Neutrophil (primary cell): Measurements from ENCODE around the gene LYVE1.
A peak's percentile ranks its signal among the peaks of the same experiment; 100 is the strongest.

Source experiments
- H3K27ac ChIP-seq: fragments of 200-600 bp; sonication (generic); 2 replicates; pipeline ENCODE4 v1.5.1; 2016; ENCODE audit warnings: mild to moderate bottlenecking, moderate library complexity
- H3K27me3 ChIP-seq: fragments of 200-600 bp; sonication (generic); 2 replicates; pipeline ENCODE4 v1.6.0; 2016; ENCODE audit warnings: mild to moderate bottlenecking
- H3K36me3 ChIP-seq: fragments of 200-600 bp; sonication (generic); 2 replicates; pipeline ENCODE4 v1.5.1; 2017
- H3K4me1 ChIP-seq, 2 experiments: fragments of 200-600 bp in 1 of 2; sonication (generic) in 1 of 2; 1 replicate in 1 of 2; 2 replicates in 1 of 2; pipeline versions ENCODE4 v1.5.1 to v1.6.1; 2013 to 2016; ENCODE audit warnings: low read depth in 1 of 2, low read length in 1 of 2, mild to moderate bottlenecking in 1 of 2, moderate library complexity in 1 of 2; ENCODE audit not compliant: control insufficient read depth in 1 of 2, insufficient read depth in 1 of 2
- H3K4me3 ChIP-seq, 2 experiments: fragments of 200-600 bp in 1 of 2; sonication (generic) in 1 of 2; 1 replicate in 1 of 2; 2 replicates in 1 of 2; pipeline ENCODE4 v1.5.1; 2013 to 2016; ENCODE audit warnings: low read depth in 1 of 2, low read length in 1 of 2, mild to moderate bottlenecking in 1 of 2, moderate library complexity in 1 of 2
- H3K9me3 ChIP-seq: fragments of 200-600 bp; sonication (generic); 2 replicates; pipeline ENCODE4 v1.5.1; 2016
- CTCF ChIP-seq: fragments of 200-600 bp; sonication (generic); IDR thresholded peaks from 2 replicates; pipeline ENCODE4 v1.5.1; 2016; ENCODE audit warnings: antibody characterized with exemption

The LYVE1 gene

GRCh38 chr11:10540915-10541560 lies 27.4 kb downstream of the LYVE1 start, which contains the start of gene RNF141:
Gene RNF141, minus strand, starts transcription at chr11:10541187. Its CDS starts 7,029 bp downstream, at chr11:10534158.
- peak; percentile 94 for TF ChIP-seq CTCF
- Histone ChIP-seq H3K4me1 (peaks cover 48 to 60% of the 10 kb centered on the region in 2 experiments), H3K9me3 (no peaks in the 10 kb centered on the region), H3K4me3 (peak within 1 kb of the TSS; percentile 81 to 85), H3K27ac (peak within 1 kb of the TSS; percentile 94), H3K36me3 (no peaks in the 10 kb centered on the region), H3K27me3 (no peaks in the 10 kb centered on the region)

GRCh38 chr11:10540546-10540914 lies 27.9 kb downstream of the LYVE1 start:
- H3K4me3 ChIP-seq: peak overlapping the region; percentile 81 to 85
- no peaks in the 10 kb centered on the region for H3K27me3 ChIP-seq
- H3K27ac ChIP-seq: peak overlapping the region; percentile 94
- H3K9me3 ChIP-seq: no peaks in the 10 kb centered on the region
- no peak for TF ChIP-seq CTCF
- no peaks in the 10 kb centered on the region for H3K36me3 ChIP-seq
- H3K4me1 ChIP-seq: peaks cover 49 to 60% of the 10 kb centered on the region in 2 experiments

- Histone ChIP-seq H3K4me3 (peak overlapping the region in 1 of 2 experiments; percentile 85), H3K27ac (no peak overlapping the region), H3K36me3 (no peaks in the 10 kb centered on the region), H3K9me3 (no peaks in the 10 kb centered on the region), H3K27me3 (no peaks in the 10 kb centered on the region), H3K4me1 (peaks cover 47 to 55% of the 10 kb centered on the region in 2 experiments)
- TF ChIP-seq CTCF: no peak
These were observed 29.1 kb downstream of the LYVE1 start for GRCh38 chr11:10539339-10539738.

- H3K36me3 ChIP-seq: no peaks in the 10 kb centered on the region
- H3K4me1 ChIP-seq: peaks cover 51 to 57% of the 10 kb centered on the region in 2 experiments
- H3K9me3 ChIP-seq: no peaks in the 10 kb centered on the region
- H3K27ac ChIP-seq: no peak overlapping the region
- TF ChIP-seq CTCF: no peak
- no peak overlapping the region for H3K4me3 ChIP-seq
- no peaks in the 10 kb centered on the region for H3K27me3 ChIP-seq
These were observed 29.5 kb downstream of the LYVE1 start for GRCh38 chr11:10538924-10539323.

- Histone ChIP-seq H3K36me3 (peaks cover 3% of the 10 kb centered on the region), H3K4me1 (peaks cover 57 to 62% of the 10 kb centered on the region in 2 experiments), H3K9me3 (no peaks in the 10 kb centered on the region), H3K27ac (no peak overlapping the region), H3K27me3 (no peaks in the 10 kb centered on the region), H3K4me3 (no peak overlapping the region)
- no peak for TF ChIP-seq CTCF
These were observed 30.9 kb downstream of the LYVE1 start for GRCh38 chr11:10537600-10537999.
